COLO829 (cell line): Measurements from ENCODE around the gene BRINP3.
A peak's percentile ranks its signal among the peaks of the same experiment; 100 is the strongest.
"Not testable (repeated sequence)": the region's sequence is repeated elsewhere in the genome, so short reads cannot be mapped to it uniquely, and the experiment has no call there.

ENCODE experiments used
- DNase-seq: peaks from one replicate; pipeline ENCODE4 v3.0.0; 2012; ENCODE audit warnings: low spot score

The BRINP3 gene

GRCh38 chr1:190179817-190180216 lies 297.8 kb downstream of the BRINP3 start:
- peak; percentile 53 for DNase-seq

GRCh38 chr1:190178827-190179226 lies 298.8 kb downstream of the BRINP3 start:
- no peak for DNase-seq

- no peak for DNase-seq
Observed at GRCh38 chr1:190177555-190177954, 300.1 kb downstream of the BRINP3 start.

- DNase-seq: peak; percentile 25
Observed at GRCh38 chr1:190176776-190177175, 300.9 kb downstream of the BRINP3 start.

GRCh38 chr1:190175320-190175719 lies 302.3 kb downstream of the BRINP3 start:
- DNase-seq: no peak

GRCh38 chr1:190172651-190173430 lies 304.8 kb downstream of the BRINP3 start:
- DNase-seq: no peak

GRCh38 chr1:190170321-190170720 lies 307.3 kb downstream of the BRINP3 start:
- no peak for DNase-seq

GRCh38 chr1:190169311-190170067 lies 308.2 kb downstream of the BRINP3 start:
- no peak for DNase-seq

- DNase-seq: no peak
Observed at GRCh38 chr1:190168893-190169280, 308.8 kb downstream of the BRINP3 start.

- DNase-seq: no peak
Observed at GRCh38 chr1:190168116-190168892, 309.4 kb downstream of the BRINP3 start.

- no peak for DNase-seq
Observed at GRCh38 chr1:190159146-190159545, 318.5 kb downstream of the BRINP3 start.

GRCh38 chr1:190154744-190155143 lies 322.9 kb downstream of the BRINP3 start:
- peak; percentile 35 for DNase-seq

GRCh38 chr1:190147616-190148015 lies 330.0 kb downstream of the BRINP3 start:
- no peak for DNase-seq

- DNase-seq: no peak
Observed at GRCh38 chr1:190144650-190145049, 333.0 kb downstream of the BRINP3 start.

GRCh38 chr1:190140644-190141043 lies 337.0 kb downstream of the BRINP3 start:
- DNase-seq: no peak

GRCh38 chr1:190138702-190139101 lies 339.0 kb downstream of the BRINP3 start:
- no peak for DNase-seq

GRCh38 chr1:190138266-190138665 lies 339.4 kb downstream of the BRINP3 start:
- no peak for DNase-seq

GRCh38 chr1:190129366-190129765 lies 348.3 kb downstream of the BRINP3 start:
- DNase-seq: no peak

GRCh38 chr1:190126728-190127127 lies 350.9 kb downstream of the BRINP3 start:
- DNase-seq: no peak

GRCh38 chr1:190124068-190124467 lies 353.6 kb downstream of the BRINP3 start:
- DNase-seq: no peak

- not testable (repeated sequence) for DNase-seq
Observed at GRCh38 chr1:190120564-190120963, 357.1 kb downstream of the BRINP3 start.

- no peak for DNase-seq
Observed at GRCh38 chr1:190119683-190120082, 358.0 kb downstream of the BRINP3 start.

- DNase-seq: no peak
Observed at GRCh38 chr1:190116921-190117320, 360.7 kb downstream of the BRINP3 start.
